Kidney (tissue), 14 donors: Measurements from ENCODE around the gene AMDHD2. TPM values are rescaled to one million over a fixed set of nuclear protein-coding genes. Genes with fewer than 3 reads are reported as not detected.

Experiments
- DNase-seq, 5 donors: peaks; one replicate each; pipeline ENCODE4 v3.0.0-alpha.2; 2013 to 2020
- FAIRE-seq: peaks from 2 replicates; lab custom pipeline; 2012; peaks lifted over from hg19 to GRCh38; lab: Jason Lieb, UNC
- H3K27ac ChIP-seq, 2 donors: one replicate each; pipeline ENCODE4 v1.7.0; 2013; ENCODE audit warnings: low read depth in 2 of 2, low read length in 2 of 2, inconsistent platforms in 1 of 2
- H3K27me3 ChIP-seq: one replicate; pipeline ENCODE4 v1.7.1; 2013; ENCODE audit warnings: low read length, inconsistent platforms; ENCODE audit not compliant: control insufficient read depth, insufficient read depth
- H3K36me3 ChIP-seq, 3 donors: one replicate each; pipeline versions ENCODE4 v1.7.0 to v1.7.1; 2013; ENCODE audit warnings: low read length in 3 of 3, control low read depth in 1 of 3, inconsistent platforms in 1 of 3; ENCODE audit not compliant: insufficient read depth in 3 of 3, control insufficient read depth in 2 of 3
- H3K4me1 ChIP-seq, 3 donors: one replicate each; pipeline versions ENCODE4 v1.7.0 to v1.7.1; 2013; ENCODE audit warnings: low read length in 3 of 3, inconsistent platforms in 1 of 3, low read depth in 1 of 3; ENCODE audit not compliant: control insufficient read depth in 2 of 3, insufficient read depth in 2 of 3
- H3K4me3 ChIP-seq, 3 donors: one replicate each; pipeline versions ENCODE4 v1.7.0 to v1.8.1; 2013; ENCODE audit warnings: low read length in 3 of 3, control low read depth in 1 of 3, inconsistent platforms in 1 of 3
- H3K9ac ChIP-seq, 3 donors: one replicate each; pipeline versions ENCODE4 v1.7.0 to v1.7.1; 2013; ENCODE audit warnings: low read length in 3 of 3, control low read depth in 1 of 3, inconsistent platforms in 1 of 3
- H3K9me3 ChIP-seq, 3 donors: one replicate each; pipeline versions ENCODE4 v1.7.0 to v1.7.1; 2013; ENCODE audit warnings: low read length in 3 of 3, control low read depth in 1 of 3, inconsistent platforms in 1 of 3; ENCODE audit not compliant: control insufficient read depth in 2 of 3, insufficient read depth in 1 of 3
- intact Hi-C: fragments of 100-400 bp; cut with DNase I; formaldehyde crosslinking; loops from one replicate; pipeline ENCODE4 v1.11.1; 2022
- polyA plus RNA-seq: library from polyadenylated mRNA; stranded (reverse); fragments of 350-450 nt; fragmentation: Illumina TruSeq; extraction: RNeasy Lipid Tissue Mini Kit (QIAGEN cat#74804); gene quantifications from one replicate; pipeline ENCODE4 v1.2.3, GENCODE V29; 2014; ENCODE audit warnings: low read depth, low replicate concordance; ENCODE audit not compliant: insufficient read depth
- total RNA-seq: library from RNA; stranded (reverse); fragmentation: NEBNext Ultra II Directional; extraction: Animal tissue kit (Norgen Biotek cat#: 25700); gene quantifications from one replicate; pipeline ENCODE4 v1.2.1, GENCODE V29; 2021
- TF ChIP-seq, protein P1 (sequence below): IDR thresholded peaks from 3 replicates; pipeline ENCODE4 v1.5.1; 2012; ENCODE audit warnings: mild to moderate bottlenecking, moderate library complexity, borderline replicate concordance; ENCODE audit not compliant: insufficient read depth; ENCODE audit errors: extremely low read depth
- donor health status: control.
- donor health status: control.
- donor health status: control.
- donor health status: control.
- donor health status: control.
- donor health status: DM: yes; HTN: yes; CAD: no.
- donor health status: Normal renal cell carcinoma (clear cell type).

Gene AMDHD2
- total and polyA plus RNA-seq, 2 donors from 2014 or later = 51.8 to 52.1 TPM

DNA sequence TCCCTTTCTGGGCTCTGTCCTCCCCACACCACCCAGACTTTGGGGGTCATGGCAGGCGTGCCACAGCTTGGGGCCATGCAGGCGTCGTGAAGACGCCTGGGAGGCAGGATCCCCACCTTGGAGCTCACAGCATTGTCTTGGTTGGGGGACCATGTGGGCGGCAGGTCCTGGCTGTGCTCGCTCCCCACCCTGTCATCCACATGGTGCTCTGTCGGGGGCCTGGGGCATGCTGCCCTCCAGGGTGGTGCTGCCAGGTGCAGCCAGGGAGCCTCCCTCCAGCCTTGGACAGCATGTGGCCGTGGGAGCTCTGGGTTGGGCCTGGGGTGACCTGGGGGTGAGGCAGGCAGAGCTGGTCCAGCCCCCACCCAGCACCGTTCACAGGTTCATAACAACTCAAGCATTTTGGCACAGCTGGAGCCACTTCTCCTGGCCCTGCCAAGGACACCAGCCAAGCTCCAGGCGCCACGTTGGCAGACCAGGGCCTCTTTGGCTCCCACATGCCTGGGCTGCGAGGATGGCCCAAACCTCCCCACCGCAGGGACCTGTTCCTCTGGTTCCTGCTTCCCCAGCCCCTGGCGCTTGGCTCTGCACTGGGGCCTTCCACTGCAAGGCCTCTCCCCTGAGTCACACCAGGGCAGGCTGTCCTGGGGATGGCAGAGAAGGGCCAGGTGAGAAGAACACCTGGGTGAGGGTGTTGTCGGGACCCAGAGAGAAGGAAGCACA, 21.5 kb upstream of the AMDHD2 start:
- H3K9ac ChIP-seq = no peak overlapping the region
- no peaks in the 10 kb centered on the region for H3K9me3 ChIP-seq
- peaks cover 0 to 55% (median 9%) of the 10 kb centered on the region in 3 donors for H3K4me1 ChIP-seq
- H3K4me3 ChIP-seq = no peak overlapping the region
- no peak for FAIRE-seq
- H3K36me3 ChIP-seq = no peaks in the 10 kb centered on the region
- peak in 2 of 5 donors; percentile 35 to 73 for DNase-seq
- TF ChIP-seq, protein P1, sequence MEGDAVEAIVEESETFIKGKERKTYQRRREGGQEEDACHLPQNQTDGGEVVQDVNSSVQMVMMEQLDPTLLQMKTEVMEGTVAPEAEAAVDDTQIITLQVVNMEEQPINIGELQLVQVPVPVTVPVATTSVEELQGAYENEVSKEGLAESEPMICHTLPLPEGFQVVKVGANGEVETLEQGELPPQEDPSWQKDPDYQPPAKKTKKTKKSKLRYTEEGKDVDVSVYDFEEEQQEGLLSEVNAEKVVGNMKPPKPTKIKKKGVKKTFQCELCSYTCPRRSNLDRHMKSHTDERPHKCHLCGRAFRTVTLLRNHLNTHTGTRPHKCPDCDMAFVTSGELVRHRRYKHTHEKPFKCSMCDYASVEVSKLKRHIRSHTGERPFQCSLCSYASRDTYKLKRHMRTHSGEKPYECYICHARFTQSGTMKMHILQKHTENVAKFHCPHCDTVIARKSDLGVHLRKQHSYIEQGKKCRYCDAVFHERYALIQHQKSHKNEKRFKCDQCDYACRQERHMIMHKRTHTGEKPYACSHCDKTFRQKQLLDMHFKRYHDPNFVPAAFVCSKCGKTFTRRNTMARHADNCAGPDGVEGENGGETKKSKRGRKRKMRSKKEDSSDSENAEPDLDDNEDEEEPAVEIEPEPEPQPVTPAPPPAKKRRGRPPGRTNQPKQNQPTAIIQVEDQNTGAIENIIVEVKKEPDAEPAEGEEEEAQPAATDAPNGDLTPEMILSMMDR = no peak
- H3K27me3 ChIP-seq = no peaks in the 10 kb centered on the region
- intact Hi-C loops = no loop called here
- peak overlapping the region in 1 of 2 donors; percentile 24 for H3K27ac ChIP-seq

DNA sequence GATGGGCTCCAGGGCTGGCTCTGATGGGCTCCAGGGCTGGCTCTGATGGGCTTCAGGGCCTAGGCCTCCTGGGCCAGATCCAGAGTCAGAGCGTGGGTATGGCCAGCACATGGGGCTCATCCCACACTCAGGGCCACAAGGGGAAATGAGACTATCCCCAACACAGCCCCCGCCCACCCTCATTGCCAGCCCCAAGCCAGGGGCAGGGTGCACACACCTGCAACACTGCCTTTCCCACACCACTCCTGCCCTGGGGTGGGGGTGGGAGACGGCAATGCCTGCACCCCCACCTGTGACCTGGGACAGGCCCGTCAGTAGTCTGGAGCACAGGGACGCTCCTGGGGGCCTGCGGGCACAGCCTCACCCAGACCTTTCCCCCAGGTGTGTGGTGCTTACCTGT, 20.7 kb upstream of the AMDHD2 start:
- peak in 2 of 5 donors; percentile 38 to 46 for DNase-seq
- no peak overlapping the region for H3K9ac ChIP-seq
- peaks cover 0 to 54% (median 9%) of the 10 kb centered on the region in 3 donors for H3K4me1 ChIP-seq
- H3K27ac ChIP-seq = no peak overlapping the region
- FAIRE-seq = no peak
- intact Hi-C loops = no loop called here
- H3K27me3 ChIP-seq = no peaks in the 10 kb centered on the region
- H3K4me3 ChIP-seq = no peak overlapping the region
- H3K9me3 ChIP-seq = no peaks in the 10 kb centered on the region
- no peaks in the 10 kb centered on the region for H3K36me3 ChIP-seq
- TF ChIP-seq, protein P1 = no peak

DNA sequence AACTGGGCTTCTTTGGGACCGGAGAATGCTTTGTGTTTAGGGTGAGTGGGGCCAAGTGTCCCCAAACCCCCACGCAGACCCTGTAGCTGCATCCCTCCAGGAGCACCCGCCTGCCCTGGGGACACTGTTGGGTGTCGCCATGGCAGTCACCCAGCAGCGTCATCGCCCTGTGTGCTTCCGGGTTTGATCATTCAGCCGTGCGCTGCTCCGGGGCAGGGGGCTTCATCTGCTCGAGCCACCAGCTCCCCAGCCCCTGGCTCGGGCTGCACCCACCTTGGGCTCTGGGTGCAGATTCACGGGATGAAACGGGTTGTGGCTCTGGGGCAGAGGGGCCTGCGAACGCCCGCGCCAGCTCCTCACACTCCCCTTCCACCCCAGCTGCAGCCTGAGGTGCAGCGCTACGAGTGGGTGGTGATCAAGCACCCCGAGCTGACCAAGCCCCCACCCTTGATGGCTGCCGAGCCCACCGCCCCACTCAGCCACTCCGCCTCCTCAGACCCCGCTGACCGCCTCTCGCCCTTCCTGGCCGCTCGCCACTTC, 20.2 kb upstream of the AMDHD2 start:
- H3K27me3 ChIP-seq = no peaks in the 10 kb centered on the region
- FAIRE-seq = no peak
- H3K4me1 ChIP-seq = peaks cover 0 to 54% (median 9%) of the 10 kb centered on the region in 3 donors
- no peak overlapping the region for H3K9ac ChIP-seq
- H3K9me3 ChIP-seq = no peaks in the 10 kb centered on the region
- H3K4me3 ChIP-seq = no peak overlapping the region
- no peaks in the 10 kb centered on the region for H3K36me3 ChIP-seq
- peak in 2 of 5 donors; percentile 46 to 79 for DNase-seq
- H3K27ac ChIP-seq = no peak overlapping the region
- TF ChIP-seq, protein P1 = no peak
- intact Hi-C loops = no loop called here
